Measurements from ENCODE around the gene RGS12. TPM values are rescaled to one million over a fixed set of nuclear protein-coding genes. Genes with fewer than 3 reads are reported as not detected.
A peak's percentile ranks its signal among the peaks of the same experiment; 100 is the strongest.

RGS12 gene
- total RNA-seq, 1 experiment from 2014 or later: 16.9 TPM

GRCh38 chr4:3251691-3252479, 40.9 kb upstream of the RGS12 start:
- peak; percentile 24 for DNase-seq

More at GRCh38 chr4:3251691-3252479, 40.9 kb upstream of the RGS12 start:
- Histone ChIP-seq H2AK5ac (ENCODE audit: insufficient read length, low read length) (no peak overlapping the region), H3K9ac (ENCODE audit: extremely low read depth, insufficient read length, low read length) (no peak overlapping the region), H4K5ac (ENCODE audit: insufficient read length, low read depth, low read length) (no peak overlapping the region), H3K9me3 (ENCODE audit: control insufficient read depth, low read depth, low read length) (no peaks in the 10 kb centered on the region), H3K18ac (ENCODE audit: insufficient read length, low read depth, low read length) (no peak overlapping the region), H4K8ac (replicated peaks; ENCODE audit: insufficient read length, low read depth, low read length) (no peak overlapping the region), H3K56ac (ENCODE audit: insufficient read length, low read depth, low read length) (no peak overlapping the region), H4K91ac (ENCODE audit: insufficient read length, low read depth, low read length) (no peak overlapping the region), H3K4ac (ENCODE audit: low read depth, low read length) (no peak overlapping the region), H3K23ac (ENCODE audit: insufficient read length, low read depth, low read length) (no peak overlapping the region), H2AFZ (ENCODE audit: low read length) (no peak overlapping the region), H2BK12ac (ENCODE audit: insufficient read length, low read depth, low read length) (no peak overlapping the region), H2BK120ac (ENCODE audit: low read depth, low read length, poor library complexity, severe bottlenecking) (no peak overlapping the region), H3K14ac (ENCODE audit: insufficient read depth, low read length) (no peak overlapping the region), H3K79me1 (ENCODE audit: insufficient read depth, low read depth, low read length, poor library complexity, severe bottlenecking) (no peaks in the 10 kb centered on the region), H3K27me3 (ENCODE audit: insufficient read depth, low read length) (no peaks in the 10 kb centered on the region), H3K4me2 (ENCODE audit: insufficient read depth, insufficient read length, low read length) (no peak overlapping the region), H3K4me1 (ENCODE audit: insufficient read depth, low read length) (no peaks in the 10 kb centered on the region; the same call in 1 of the 2 replicates), H4K20me1 (ENCODE audit: control insufficient read depth, insufficient read depth, insufficient read length) (peaks cover 4% of the 10 kb centered on the region), H3K27ac (ENCODE audit: insufficient read length, low read depth, low read length) (no peak overlapping the region), H2BK5ac (ENCODE audit: insufficient read length, low read length) (no peak overlapping the region), H2BK20ac (ENCODE audit: low read depth, low read length, poor library complexity, severe bottlenecking) (no peak overlapping the region), H3K79me2 (ENCODE audit: insufficient read depth, low read length) (no peaks in the 10 kb centered on the region), H3K23me2 (ENCODE audit: insufficient read length, low read depth, low read length, poor library complexity, severe bottlenecking) (no peaks in the 10 kb centered on the region), H3T11ph (ENCODE audit: low read length) (no peak overlapping the region), H2BK15ac (ENCODE audit: low read depth, low read length) (no peak overlapping the region)
- no peaks in the 10 kb centered on the region; the same call in 1 of the 2 replicates for H3K27me3 Mint-ChIP-seq (ENCODE audit: low read depth)
- TF ChIP-seq CTCF (conservative IDR thresholded peaks at IDR 0.05): no peak
- H3K4me3 Mint-ChIP-seq: no peak overlapping the region
- H3K4me1 Mint-ChIP-seq: peaks cover 4 to 11% of the 10 kb centered on the region in 2 experiments
- H3K27ac Mint-ChIP-seq: 0 out of 7 replicates have a peak overlapping the region, but pooled peaks of 1 of the 3 experiments have one; percentile 40
- no peaks in the 10 kb centered on the region for H3K9me3 Mint-ChIP-seq
- WGBS (ENCODE audit: extremely low coverage, insufficient read length, low lambda C conversion rate): no CpG with 5 or more reads among the region's 11 CpGs
- H3K36me3 Mint-ChIP-seq (ENCODE audit: insufficient read depth in 1 of 3, low read depth in 3 of 3): no peaks in the 10 kb centered on the region

Data from H9 (cell line).